Amniotic epithelial cell (primary cell): Measurements from ENCODE around the gene PTPRN2.

Source experiments
- DNase-seq: peaks from one replicate; pipeline ENCODE4 v3.0.0-alpha.2; 2010; ENCODE audit warnings: low read depth

The PTPRN2 gene

GRCh38 chr7:158026636-158027265, 560.9 kb downstream of the PTPRN2 start:
- no peak for DNase-seq

GRCh38 chr7:158025686-158026600, 561.7 kb downstream of the PTPRN2 start:
- no peak for DNase-seq

DNA sequence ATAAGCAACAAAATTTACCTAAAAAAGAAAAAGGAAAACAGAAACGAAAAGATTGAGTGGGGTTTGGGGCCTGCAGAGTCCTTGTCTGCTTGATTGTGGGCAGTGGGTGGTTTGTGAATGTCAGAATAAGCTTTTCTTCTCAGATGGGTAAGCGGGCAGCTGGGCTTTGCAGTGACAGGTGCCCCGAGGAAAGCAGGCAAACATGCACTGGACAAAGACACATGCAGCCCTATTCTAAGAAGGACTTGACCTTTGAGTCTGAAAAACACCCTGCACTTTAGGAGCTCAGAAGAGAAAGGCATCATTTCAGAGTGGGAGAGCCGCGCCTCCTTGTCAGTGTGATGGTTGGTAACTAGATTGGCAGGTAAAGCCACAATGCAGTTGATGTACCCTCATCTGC, 562.7 kb downstream of the PTPRN2 start:
- DNase-seq = no peak

DNA sequence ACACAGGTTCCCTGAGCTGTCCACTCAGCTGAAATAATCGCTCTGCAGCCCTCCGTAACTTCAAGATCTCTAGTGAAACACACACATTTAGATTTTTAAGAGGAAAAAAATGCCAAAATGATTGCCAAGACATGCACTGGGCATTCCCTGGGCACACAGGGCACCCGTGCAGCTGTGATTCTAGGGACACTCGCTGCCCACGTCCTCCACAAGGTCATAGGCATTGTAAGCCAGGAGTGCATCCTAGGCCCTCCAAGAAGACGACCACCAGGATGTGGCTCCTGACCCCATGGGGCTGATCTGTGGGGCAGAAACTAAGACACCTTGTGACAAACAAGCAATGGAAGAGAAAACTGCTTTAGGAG, 563.3 kb downstream of the PTPRN2 start:
- no peak for DNase-seq

DNA sequence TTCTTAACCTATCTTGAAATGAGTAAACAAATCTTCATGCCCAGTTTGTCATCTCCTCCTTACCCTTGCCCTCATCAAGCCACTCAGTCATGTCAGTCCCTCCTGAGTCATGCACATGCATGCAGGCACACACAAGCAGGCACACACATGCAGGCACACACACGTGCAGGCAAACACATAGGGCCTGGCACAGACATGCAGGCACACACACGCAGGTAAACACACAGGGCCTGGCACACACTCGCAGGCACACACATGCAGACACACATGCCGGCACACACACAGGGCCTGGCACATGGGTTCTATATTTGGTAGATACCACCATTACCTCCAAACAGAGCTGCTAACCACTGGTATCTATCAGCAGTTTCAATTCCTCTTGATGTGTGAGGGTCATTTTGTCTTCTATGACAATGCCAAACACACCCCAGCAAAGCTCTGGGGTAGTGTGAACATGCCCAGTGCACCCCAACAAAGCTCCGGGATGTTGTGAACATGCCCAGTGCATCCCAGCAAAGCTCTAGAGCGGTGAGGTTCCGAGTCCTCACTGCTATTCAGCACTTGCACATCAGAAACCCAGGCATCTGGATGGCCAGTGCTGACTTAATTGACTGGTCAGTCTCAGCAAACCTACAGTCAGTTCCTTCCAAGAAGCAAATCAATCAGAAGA, 563.8 kb downstream of the PTPRN2 start:
- DNase-seq = no peak

GRCh38 chr7:158023157-158023556, 564.5 kb downstream of the PTPRN2 start:
- DNase-seq = no peak

DNA sequence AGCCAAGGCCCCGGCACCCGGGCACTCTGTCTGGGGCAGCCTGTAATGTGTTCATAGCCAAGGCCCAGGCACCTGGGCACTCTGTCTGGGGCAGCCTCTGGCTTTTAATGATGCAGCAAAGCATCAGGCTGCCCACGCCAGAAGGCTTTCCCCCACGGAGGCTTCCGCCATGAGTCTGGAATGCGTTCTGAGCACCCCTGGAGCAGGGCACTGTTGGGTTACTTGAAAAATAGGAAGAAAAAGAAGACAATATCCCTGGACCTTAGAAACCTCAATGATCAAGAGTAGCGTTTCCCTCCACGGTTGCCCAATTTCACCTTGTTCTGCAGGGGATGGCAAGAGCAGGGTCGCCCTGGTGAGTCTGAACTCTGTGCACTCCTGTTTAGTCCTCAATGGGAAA, 565.0 kb downstream of the PTPRN2 start:
- DNase-seq = no peak

- no peak for DNase-seq
Measured at GRCh38 chr7:158021836-158022235, 565.8 kb downstream of the PTPRN2 start.

DNA sequence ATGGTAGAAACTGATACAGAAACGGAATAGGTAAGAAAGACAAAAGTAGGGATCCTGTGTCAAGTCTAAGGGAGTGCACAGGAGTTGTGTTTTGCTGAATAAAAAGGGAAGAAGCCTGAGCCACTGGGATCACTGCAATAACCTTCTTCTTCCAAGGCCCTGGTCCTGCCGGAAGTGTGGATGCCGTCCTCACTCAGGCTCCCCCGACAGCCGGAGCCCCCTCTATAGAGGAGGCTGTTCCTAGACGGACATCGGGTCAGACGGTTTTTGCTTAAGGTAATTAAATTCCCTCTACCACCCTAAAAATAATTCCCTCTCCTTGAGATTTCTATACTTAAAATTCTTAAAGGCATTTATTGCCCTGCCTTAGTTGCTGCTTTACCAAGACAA, 566.9 kb downstream of the PTPRN2 start:
- no peak for DNase-seq

DNA sequence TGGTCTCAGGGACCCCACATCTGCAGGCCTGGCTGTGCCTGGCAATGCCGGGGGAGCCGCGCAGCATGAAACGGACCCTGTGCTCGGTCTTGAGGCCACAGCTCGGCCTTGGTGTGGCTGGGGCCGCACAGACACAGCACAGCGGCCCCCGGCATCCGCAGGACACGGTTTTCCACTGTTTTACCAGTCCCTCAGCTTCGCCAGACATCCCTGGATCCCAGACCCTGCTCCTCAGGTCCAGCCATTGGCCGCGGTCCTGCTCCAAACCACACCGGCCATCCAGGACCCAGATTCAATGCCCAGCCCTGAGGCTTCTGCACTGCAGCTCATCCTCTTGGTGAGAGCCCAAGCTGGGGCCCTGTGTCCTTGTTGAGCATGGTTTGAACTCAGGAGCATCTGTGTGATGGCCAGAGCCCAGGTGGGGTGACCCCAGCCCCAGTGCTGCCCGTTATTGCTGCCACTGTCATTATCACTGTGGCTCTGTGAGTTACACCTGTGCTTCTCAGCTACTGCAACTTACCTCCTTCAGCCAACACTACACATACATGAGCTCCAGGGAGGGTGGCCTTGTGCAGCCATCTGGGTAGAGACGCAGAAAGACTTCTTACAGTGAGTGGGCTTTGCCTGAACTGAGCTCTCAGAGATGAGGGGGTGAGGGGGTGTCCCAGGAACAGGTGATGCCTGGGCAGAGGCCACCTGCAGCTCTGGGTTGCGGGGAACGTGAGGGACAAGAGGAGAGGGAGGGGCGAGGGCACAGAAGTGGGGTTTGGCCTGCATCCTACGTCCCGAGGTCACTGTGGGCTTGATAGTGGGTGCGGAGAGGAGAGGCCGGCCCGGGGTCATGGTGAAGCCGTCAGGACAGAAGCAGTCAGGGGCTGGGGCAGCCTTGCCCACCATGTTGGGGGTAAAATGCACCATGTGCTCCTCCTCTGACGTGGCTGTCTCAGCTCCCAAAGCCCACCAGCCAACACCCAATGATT, 567.6 kb downstream of the PTPRN2 start:
- DNase-seq = no peak

DNA sequence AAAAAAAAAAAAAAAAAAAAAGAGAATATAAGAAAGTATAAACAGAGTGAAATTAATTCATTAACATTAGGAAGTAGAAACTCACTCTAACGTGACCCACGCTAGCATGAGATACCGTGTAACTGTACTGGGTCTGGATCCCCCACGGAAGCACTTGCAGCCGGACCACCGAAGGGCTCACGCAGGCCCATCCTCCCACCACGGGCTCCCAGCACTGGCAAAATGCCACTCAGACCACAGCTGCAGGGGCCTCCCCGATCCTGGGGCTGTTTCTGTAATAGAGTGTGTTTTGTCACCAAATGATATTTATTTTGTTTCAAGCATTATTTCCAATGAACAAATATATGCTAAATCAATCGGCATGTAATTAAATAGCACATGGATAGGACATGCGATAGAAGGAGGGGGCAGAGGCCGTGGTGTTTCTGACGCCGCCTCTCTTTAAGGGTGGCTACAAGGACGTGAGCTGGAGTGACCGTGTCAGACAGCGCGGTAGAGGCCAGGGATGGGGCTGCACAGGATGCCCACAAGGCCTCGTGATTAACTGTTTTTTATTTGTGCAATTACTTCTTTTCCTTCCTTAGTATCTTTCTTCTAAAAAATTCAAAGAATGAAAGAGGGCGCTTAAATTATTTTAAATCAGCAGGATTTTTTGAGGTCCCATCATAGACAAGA, 568.5 kb downstream of the PTPRN2 start:
- DNase-seq = no peak

GRCh38 chr7:158018098-158018762, 569.4 kb downstream of the PTPRN2 start:
- no peak for DNase-seq

GRCh38 chr7:158017111-158018097, 570.2 kb downstream of the PTPRN2 start:
- no peak for DNase-seq

DNA sequence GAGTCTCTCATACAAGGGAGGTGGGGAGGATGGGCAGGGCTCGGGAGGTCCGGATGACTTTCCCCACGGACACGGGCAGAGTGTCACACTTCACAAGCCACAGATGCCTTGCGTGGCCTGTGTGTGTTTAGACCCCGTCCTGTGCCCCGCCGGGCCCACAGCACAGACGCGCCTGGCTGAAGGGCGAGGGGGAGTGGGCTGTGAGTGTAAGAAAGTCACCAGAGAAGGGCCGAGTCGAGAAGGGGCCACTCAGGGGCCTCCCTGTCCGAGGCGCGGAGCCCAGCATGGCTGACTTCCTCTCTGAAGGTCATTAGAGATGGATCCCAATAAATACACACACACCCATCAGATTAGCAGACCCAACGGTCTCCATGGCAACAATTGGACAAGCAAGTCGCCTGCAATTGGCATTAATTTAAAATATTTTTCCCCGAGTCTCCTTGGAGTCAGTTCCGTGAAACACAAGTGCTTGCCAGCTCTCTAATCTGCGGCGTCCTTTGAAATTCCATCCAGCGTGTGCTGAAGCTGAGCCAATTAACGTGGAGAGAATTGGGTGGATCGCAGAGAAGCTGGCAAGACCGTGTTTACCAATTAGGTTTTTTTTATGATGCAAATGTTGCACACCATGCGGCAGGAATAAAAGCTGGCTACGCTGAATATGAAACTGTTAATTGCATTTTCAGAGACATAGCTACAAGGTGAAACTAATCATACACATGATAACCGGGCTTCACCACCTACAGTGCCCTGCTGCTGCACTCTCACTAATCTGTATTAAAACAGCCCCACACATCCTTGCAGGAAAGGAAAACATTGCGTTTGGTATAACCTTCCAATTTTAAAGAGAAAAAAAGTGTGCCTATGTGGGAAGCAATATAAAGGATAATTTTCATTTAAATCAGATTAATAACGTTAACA, 571.2 kb downstream of the PTPRN2 start:
- DNase-seq = no peak

GRCh38 chr7:158015403-158016179, 572.0 kb downstream of the PTPRN2 start:
- DNase-seq = no peak

GRCh38 chr7:158014976-158015375, 572.6 kb downstream of the PTPRN2 start:
- no peak for DNase-seq

- DNase-seq = no peak
Measured at GRCh38 chr7:158013085-158013668, 574.4 kb downstream of the PTPRN2 start.
